Measurements from ENCODE around the gene COX10. TPM values are rescaled to one million over a fixed set of nuclear protein-coding genes. Genes with fewer than 3 reads are reported as not detected.
A peak's percentile ranks its signal among the peaks of the same experiment; 100 is the strongest.

The COX10 gene
- total and polyA plus RNA-seq, 8 donors, result 7.6 to 40.4 (median 17.0) TPM

DNA sequence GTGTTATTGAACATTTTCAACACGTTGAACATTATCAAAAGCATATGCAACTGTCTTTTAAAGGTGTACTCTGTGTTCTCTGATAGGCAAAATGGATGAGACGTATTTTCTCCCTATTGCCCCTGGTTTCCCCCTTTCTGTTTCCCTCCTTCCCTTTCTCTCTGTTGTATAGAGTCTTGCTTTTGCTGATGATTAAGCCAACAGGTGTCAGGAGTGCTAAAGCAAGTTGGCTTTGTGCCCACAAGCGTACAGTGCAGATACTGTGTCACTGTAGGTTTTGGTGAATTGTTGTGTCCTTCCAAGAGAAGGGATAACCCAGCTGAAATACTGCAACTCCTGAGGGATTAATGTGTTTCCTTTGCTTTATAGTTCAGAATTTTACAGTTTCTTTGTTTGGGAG lies 74.4 kb downstream of the COX10 start:
- 51 to 57% (median 54%) methylated on average over 3 of the region's 3 CpGs for WGBS, 5 donors
- no peaks in the 10 kb centered on the region for H3K36me3 ChIP-seq
- peak; percentile 47 to 66 for DNase-seq
- no peak for TF ChIP-seq POLR2AphosphoS5 (IDR thresholded peaks at IDR 0.05)
- TF ChIP-seq EP300 (IDR thresholded peaks at IDR 0.05), result no peak
- TF ChIP-seq POLR2A (IDR thresholded peaks at IDR 0.05), result no peak
- no peak for TF ChIP-seq CTCF (IDR thresholded peaks at IDR 0.05)
- H3K4me3 ChIP-seq, result no peak overlapping the region
- H3K4me1 ChIP-seq, result peaks cover 0 to 14% (median 6%) of the 10 kb centered on the region in 4 donors
- intact Hi-C loops (cut with DNase I; ENCODE audit: low total_unique reads), result no loop called here
- H3K27me3 ChIP-seq, result no peaks in the 10 kb centered on the region
- no peak overlapping the region for H3K27ac ChIP-seq
- no peaks in the 10 kb centered on the region for H3K9me3 ChIP-seq

DNA sequence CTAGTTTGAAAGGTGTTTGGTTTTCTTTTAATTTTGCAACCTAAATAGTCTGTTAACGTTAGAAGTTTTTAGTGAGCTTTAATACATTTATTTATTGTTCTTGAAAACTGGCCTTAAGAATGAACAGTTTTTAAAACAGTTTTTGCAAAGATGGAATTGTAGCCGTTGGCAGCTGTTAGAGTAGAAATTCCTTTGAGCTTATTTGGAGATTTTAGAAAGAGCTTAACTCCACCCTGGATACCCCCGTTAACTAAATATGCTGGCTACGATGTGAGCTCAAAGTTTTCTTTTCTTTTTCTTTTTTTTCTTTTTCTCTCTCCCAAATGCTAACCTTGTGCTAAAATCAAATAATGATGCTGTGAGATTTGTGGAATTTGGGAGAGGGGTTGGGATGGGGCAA lies 75.2 kb downstream of the COX10 start:
- TF ChIP-seq CTCF (IDR thresholded peaks at IDR 0.05) (no peak), EP300 (IDR thresholded peaks at IDR 0.05) (no peak), POLR2AphosphoS5 (IDR thresholded peaks at IDR 0.05) (no peak), POLR2A (IDR thresholded peaks at IDR 0.05) (no peak)
- intact Hi-C loops (cut with DNase I; ENCODE audit: low total_unique reads), result no loop called here
- H3K4me1 ChIP-seq, result peaks cover 0 to 14% (median 6%) of the 10 kb centered on the region in 4 donors
- no peak overlapping the region for H3K4me3 ChIP-seq
- no peaks in the 10 kb centered on the region for H3K9me3 ChIP-seq
- WGBS, 5 donors, result 58 to 78% (median 73%) methylated on average over 4 of the region's 4 CpGs
- no peaks in the 10 kb centered on the region for H3K27me3 ChIP-seq
- H3K36me3 ChIP-seq, result no peaks in the 10 kb centered on the region
- no peak overlapping the region for H3K27ac ChIP-seq
- no peak for DNase-seq

- Histone ChIP-seq H3K27ac (no peak overlapping the region), H3K9me3 (no peaks in the 10 kb centered on the region), H3K36me3 (no peaks in the 10 kb centered on the region), H3K4me3 (no peak overlapping the region), H3K27me3 (no peaks in the 10 kb centered on the region), H3K4me1 (peaks cover 0 to 24% (median 0%) of the 10 kb centered on the region in 4 donors)
- WGBS, 5 donors, result 91 to 95% (median 94%) methylated on average over 5 of the region's 5 CpGs
- intact Hi-C loops (cut with DNase I; ENCODE audit: low total_unique reads), result no loop called here
- no peak for DNase-seq
- TF ChIP-seq CTCF (IDR thresholded peaks at IDR 0.05), result no peak
- TF ChIP-seq EP300 (IDR thresholded peaks at IDR 0.05), result no peak
- no peak for TF ChIP-seq POLR2A (IDR thresholded peaks at IDR 0.05)
- TF ChIP-seq POLR2AphosphoS5 (IDR thresholded peaks at IDR 0.05), result no peak
These were observed 80.4 kb downstream of the COX10 start for GRCh38 chr17:14149751-14150150.

DNA sequence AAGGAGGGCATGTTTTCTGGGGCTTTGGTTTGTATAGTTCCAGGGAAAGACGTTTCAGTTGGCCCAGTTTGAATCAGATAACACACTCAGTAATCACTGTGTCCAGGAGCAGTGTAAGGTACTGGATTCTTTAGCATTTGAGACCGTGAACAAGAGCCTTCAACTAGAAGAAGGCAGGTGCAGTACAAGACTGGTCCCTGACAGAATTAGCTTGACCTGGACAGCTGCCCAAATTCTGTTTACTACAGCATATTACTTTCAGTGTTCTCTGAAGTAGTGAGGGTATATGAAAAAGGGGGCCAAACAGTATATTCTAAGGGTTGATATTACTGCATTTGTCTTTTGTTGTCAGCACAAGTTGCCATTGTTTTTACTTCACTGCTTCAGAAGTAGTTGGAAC lies 81.3 kb downstream of the COX10 start:
- no peaks in the 10 kb centered on the region for H3K27me3 ChIP-seq
- no peaks in the 10 kb centered on the region for H3K9me3 ChIP-seq
- H3K36me3 ChIP-seq, result no peaks in the 10 kb centered on the region
- TF ChIP-seq CTCF (IDR thresholded peaks at IDR 0.05) (no peak), POLR2A (IDR thresholded peaks at IDR 0.05) (no peak), POLR2AphosphoS5 (IDR thresholded peaks at IDR 0.05) (no peak), EP300 (IDR thresholded peaks at IDR 0.05) (no peak)
- DNase-seq, result peak in 1 of 2 donors; percentile 19
- no peak overlapping the region for H3K4me3 ChIP-seq
- WGBS, 5 donors, result 36 to 51% (median 42%) methylated on average over 2 of the region's 2 CpGs
- peaks cover 0 to 24% (median 0%) of the 10 kb centered on the region in 4 donors for H3K4me1 ChIP-seq
- H3K27ac ChIP-seq, result no peak overlapping the region
- intact Hi-C loops (cut with DNase I; ENCODE audit: low total_unique reads), result no loop called here
